Stimulated activated CD4-positive, alpha-beta T cell treated with anti-CD3 and anti-CD28 coated beads, Interleukin-4, amount 100 ng/mL, for 24 hours (primary cell): ENCODE measurements around the gene PGR.

Source experiments
- DNase-seq: peaks from one replicate; pipeline ENCODE4 v3.0.0-alpha.2; 2020

The PGR gene

GRCh38 chr11:101008961-101009689 lies 120.5 kb downstream of the PGR start:
- no peak for DNase-seq

DNA sequence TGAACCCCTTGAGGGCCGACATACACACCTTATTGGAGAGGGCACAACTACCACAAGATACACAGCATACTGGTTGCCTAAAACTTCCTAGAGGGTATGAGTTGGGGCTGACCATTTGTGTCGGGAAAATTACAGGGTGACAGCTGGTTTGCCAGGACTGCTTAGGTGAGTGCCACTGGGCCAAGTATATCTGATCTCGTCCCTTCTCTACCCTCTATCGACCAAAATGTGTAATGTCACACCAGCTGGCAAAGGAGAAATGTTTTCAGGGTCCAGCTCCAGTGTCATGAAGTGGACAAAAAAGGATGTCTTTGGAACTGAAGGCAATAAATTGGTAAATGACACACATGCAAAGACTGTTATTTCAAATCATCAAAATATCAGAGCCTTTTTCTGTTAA lies 126.1 kb downstream of the PGR start:
- DNase-seq, result no peak

DNA sequence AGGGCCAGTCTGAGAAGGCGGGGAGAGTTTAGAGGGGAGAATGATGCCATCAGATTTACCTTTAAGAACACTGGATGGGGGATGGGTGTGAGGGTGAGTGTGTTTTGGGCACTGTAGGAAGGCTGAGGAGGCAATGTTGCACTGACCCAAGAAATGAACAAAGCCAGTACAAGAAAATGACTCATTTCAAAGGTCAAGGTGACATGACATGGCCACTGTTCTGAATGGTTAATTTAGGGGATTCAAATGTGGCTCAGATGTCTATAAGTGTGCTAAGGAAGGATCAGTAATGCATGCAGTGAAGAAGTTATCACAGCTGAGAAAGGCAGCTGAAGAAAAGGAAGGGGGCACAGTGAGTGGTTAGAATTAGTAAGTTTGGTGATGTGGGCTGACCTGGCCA lies 129.9 kb downstream of the PGR start:
- DNase-seq, result no peak

DNA sequence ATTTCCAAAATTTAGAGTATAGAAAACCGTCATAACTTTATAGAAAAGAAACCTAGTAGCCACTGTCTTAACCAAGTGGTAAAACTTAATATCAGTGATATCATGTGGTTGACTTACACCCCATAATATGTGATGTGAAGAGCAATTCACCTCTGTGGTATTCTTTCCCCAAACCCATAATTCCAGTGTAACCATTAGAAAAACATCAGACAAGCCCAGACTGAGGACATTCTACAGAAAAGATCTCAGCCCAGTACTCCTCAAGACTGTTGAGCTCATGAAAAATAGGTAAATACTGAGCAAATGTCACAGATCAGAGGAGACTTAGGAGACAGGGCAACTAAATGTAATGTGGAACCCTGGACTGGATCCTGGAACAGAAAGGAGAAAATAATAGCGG lies 134.6 kb downstream of the PGR start:
- no peak for DNase-seq

DNA sequence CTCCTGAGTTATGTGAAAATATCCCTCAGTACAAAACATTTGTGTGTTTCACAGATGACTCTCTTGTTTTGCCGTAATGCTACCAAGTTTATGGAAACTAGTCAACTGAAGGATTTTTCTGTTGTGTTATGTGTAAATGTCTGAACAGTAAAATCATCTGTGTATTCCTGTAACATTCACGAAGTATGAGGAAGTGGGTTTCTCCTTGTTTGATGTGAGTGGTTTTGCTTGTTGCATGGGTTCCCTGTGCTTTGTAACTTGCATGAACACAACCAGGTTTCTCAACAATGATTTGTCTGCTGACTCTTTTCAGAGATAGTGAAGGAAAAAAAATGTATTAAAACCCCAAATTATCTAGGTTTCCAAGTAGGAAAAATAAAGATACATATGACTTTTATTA lies 138.1 kb downstream of the PGR start:
- no peak for DNase-seq

DNA sequence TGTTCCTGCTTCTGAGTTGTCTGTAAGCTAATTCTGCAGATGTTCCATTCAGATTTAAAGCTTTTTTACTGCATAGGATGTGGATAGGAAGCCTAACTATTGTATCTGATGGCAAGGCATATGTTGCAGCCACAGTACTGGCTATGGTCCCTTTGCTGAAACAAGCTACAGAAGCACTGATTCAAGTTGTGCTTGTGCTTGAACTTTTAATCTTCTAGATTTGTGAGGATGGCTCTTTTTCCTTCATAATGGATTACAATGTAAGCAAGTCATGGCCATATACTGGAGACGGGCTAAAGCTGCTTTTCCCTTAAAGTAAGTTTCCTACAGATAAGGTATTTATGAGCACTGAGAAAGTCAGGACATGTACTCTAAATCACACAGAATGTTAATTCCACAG lies 138.7 kb downstream of the PGR start:
- DNase-seq, result no peak

- no peak for DNase-seq
Observed at GRCh38 chr11:100984668-100985067, 144.9 kb downstream of the PGR start.

- no peak for DNase-seq
Observed at GRCh38 chr11:100981196-100981824, 148.3 kb downstream of the PGR start.

DNA sequence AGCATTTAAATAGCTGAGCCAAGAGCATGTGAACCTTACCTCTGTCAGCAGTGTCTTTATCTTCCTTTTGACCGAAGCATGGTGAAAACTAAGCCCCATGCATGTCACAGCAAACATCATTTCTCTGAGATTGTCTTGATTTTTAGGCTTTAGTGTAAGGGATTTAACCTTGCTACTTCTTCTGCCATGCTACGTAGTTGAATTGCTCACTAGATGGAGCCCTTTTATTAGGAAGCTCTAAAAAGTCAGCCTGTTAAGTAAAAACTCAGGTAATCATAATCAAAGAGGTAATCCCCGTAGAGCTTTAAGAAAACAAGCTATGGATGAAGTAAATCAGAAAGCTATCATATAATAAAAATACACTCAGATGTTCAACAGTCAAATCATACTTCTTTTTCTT lies 149.5 kb downstream of the PGR start:
- DNase-seq, result no peak
